K562 (cell line): ENCODE data around the gene FANCC. TPM values are rescaled to one million over a fixed set of nuclear protein-coding genes. Genes with fewer than 3 reads are reported as not detected.

Source experiments
- ATAC-seq: fragments of 200-7000 bp; cut with Tn5 transposase; 3 replicates; pipeline ENCODE4 v1.9.1; 2020; ENCODE audit warnings: moderate library complexity
- BruUV-seq: library from RNA; stranded (reverse); fragments of 400-500 nt; replicated peaks from 2 replicates; lab custom pipeline; 2021; lab: Mats Ljungman, UMichigan
- CTCF ChIA-PET: fragments of 300-600 bp; formaldehyde crosslinking; extraction: SDS; loops from one replicate; lab custom pipeline; 2021; ENCODE audit warnings: low intra/inter-chr PET ratio; lab: Yijun Ruan, JAX
- POLR2A ChIA-PET: fragments of 300-600, 350-650 bp; sonication (Branson Sonifier 250); formaldehyde crosslinking; extraction: SDS; loops from one replicate; lab custom pipeline; 2021; ENCODE audit warnings: antibody characterized with exemption, inconsistent platforms; lab: Yijun Ruan, JAX
- DNase-seq, 4 experiments: peaks; one replicate each; pipeline versions ENCODE4 v3.0.0 to v3.0.0-alpha.2; 2011 to 2018; ENCODE audit warnings: low spot score in 3 of 4, mixed read lengths in 3 of 4; ENCODE audit errors: extremely low read depth in 1 of 4
- FAIRE-seq: peaks from 2 replicates; lab custom pipeline; 2011; peaks lifted over from hg19 to GRCh38; lab: Jason Lieb, UNC
- H2AFZ ChIP-seq: 2 replicates; pipeline ENCODE4 v1.6.0; 2011; ENCODE audit warnings: low read depth, low read length, control low read depth, inconsistent platforms
- H3K27ac ChIP-seq: fragments of 200-600 bp; 3 replicates; pipeline ENCODE4 v1.8.0; 2011; ENCODE audit warnings: low read depth, mild to moderate bottlenecking, control low read depth, inconsistent platforms, low read length, moderate library complexity, mixed read lengths; ENCODE audit errors: extremely low read depth
- H3K27me3 ChIP-seq, 2 experiments: fragments of 300-600 bp in 1 of 2; 2 replicates in 1 of 2; 3 replicates in 1 of 2; pipeline versions ENCODE4 v1.6.0 to v1.8.0; 2011; ENCODE audit warnings: inconsistent platforms in 2 of 2, low read length in 2 of 2, mild to moderate bottlenecking in 1 of 2, mixed read lengths in 1 of 2, moderate library complexity in 1 of 2; ENCODE audit not compliant: control insufficient read depth in 2 of 2, insufficient read depth in 2 of 2
- H3K36me3 ChIP-seq: fragments of 300-600 bp; 3 replicates; pipeline ENCODE4 v1.8.0; 2011; ENCODE audit warnings: mild to moderate bottlenecking, low read length, inconsistent platforms; ENCODE audit not compliant: control insufficient read depth, insufficient read depth
- H3K4me1 ChIP-seq, 2 experiments: fragments of 200-600 bp in 1 of 2; replicated peaks in 1 of 2; 2 replicates in 1 of 2; 3 replicates in 1 of 2; pipeline versions ENCODE4 v1.5.1 to v1.8.0; 2011; ENCODE audit warnings: inconsistent platforms in 2 of 2, low read length in 2 of 2, mild to moderate bottlenecking in 1 of 2, mixed read lengths in 1 of 2, moderate library complexity in 1 of 2; ENCODE audit not compliant: control insufficient read depth in 2 of 2, insufficient read depth in 2 of 2
- H3K4me2 ChIP-seq: 2 replicates; pipeline ENCODE4 v1.6.1; 2011; ENCODE audit warnings: low read length, control low read depth, inconsistent platforms, mixed read lengths; ENCODE audit not compliant: insufficient read depth
- H3K4me3 ChIP-seq: fragments of 200-600 bp; sonication (generic), shearing (Covaris generic); 2 replicates; pipeline ENCODE4 v1.5.1; 2016; ENCODE audit warnings: control low read depth, inconsistent platforms
- H3K79me2 ChIP-seq: fragments of 200-600 bp; 3 replicates; pipeline ENCODE4 v1.8.0; 2011; ENCODE audit warnings: low read length, inconsistent platforms; ENCODE audit not compliant: control insufficient read depth, insufficient read depth
- H3K9ac ChIP-seq, 2 experiments: 2 replicates each; pipeline versions ENCODE4 v1.6.0 to v1.6.1; 2011; ENCODE audit warnings: low read depth in 2 of 2, low read length in 2 of 2, control low read depth in 1 of 2, inconsistent platforms in 1 of 2, mild to moderate bottlenecking in 1 of 2, mixed read lengths in 1 of 2; ENCODE audit not compliant: insufficient read depth in 1 of 2
- H3K9me1 ChIP-seq: one replicate; pipeline ENCODE4 v1.6.0; 2011; ENCODE audit warnings: inconsistent platforms, mild to moderate bottlenecking, low read length, moderate library complexity; ENCODE audit not compliant: control insufficient read depth, insufficient read depth
- H3K9me3 ChIP-seq: replicated peaks from 2 replicates; pipeline ENCODE4 v1.5.1; 2011; ENCODE audit warnings: low read depth, low read length, inconsistent platforms; ENCODE audit not compliant: control insufficient read depth, insufficient read depth
- H4K20me1 ChIP-seq: replicated peaks from 2 replicates; pipeline ENCODE4 v1.6.1; 2011; ENCODE audit warnings: low read length, inconsistent platforms, mixed read lengths; ENCODE audit not compliant: control insufficient read depth, insufficient read depth
- ATF4 ChIP-seq: fragments of 450-650 bp; formaldehyde crosslinking; IDR thresholded peaks from 2 replicates; pipeline ENCODE4 v1.4.0; 2022; ENCODE audit warnings: mild to moderate bottlenecking, moderate library complexity
- CBX1 ChIP-seq: sonication (generic); IDR thresholded peaks from 2 replicates; pipeline ENCODE4 v1.6.1; 2016; ENCODE audit warnings: antibody characterized with exemption, low read depth, mild to moderate bottlenecking
- CBX8 ChIP-seq: fragments of 200-600 bp; sonication (generic); IDR thresholded peaks from 2 replicates; pipeline ENCODE4 v1.6.1; 2012; ENCODE audit warnings: borderline replicate concordance, mixed run types, low read depth, mild to moderate bottlenecking, moderate library complexity, mixed read lengths, low read length, control low read depth, inconsistent platforms; ENCODE audit not compliant: poor library complexity, severe bottlenecking; ENCODE audit errors: extremely low read depth
- HMGXB4 ChIP-seq: sonication (generic); formaldehyde crosslinking; IDR thresholded peaks from 2 replicates; pipeline ENCODE4 v1.8.1; 2023; ENCODE audit warnings: mild to moderate bottlenecking, missing genetic modification reagents
- MYNN ChIP-seq, 2 experiments: sonication (generic); formaldehyde crosslinking in 1 of 2; IDR thresholded peaks; 2 replicates each; pipeline versions ENCODE4 v1.5.0 to v1.6.1; 2016 to 2020; ENCODE audit warnings: antibody characterized with exemption in 1 of 2, missing genetic modification reagents in 1 of 2
- POU5F1 ChIP-seq: fragments of 150-350 bp; IDR thresholded peaks from 2 replicates; pipeline ENCODE4 v1.6.1; 2014; ENCODE audit warnings: borderline replicate concordance, low read length, low read depth, mild to moderate bottlenecking; ENCODE audit not compliant: partially characterized antibody
- STAT5A ChIP-seq: IDR thresholded peaks from 2 replicates; pipeline ENCODE4 v1.6.1; 2012; ENCODE audit warnings: low read length, inconsistent platforms, borderline replicate concordance
- SUPT5H ChIP-seq: fragments of 450-650 bp; IDR thresholded peaks from 2 replicates; pipeline ENCODE4 v1.6.1; 2016
- THAP12 ChIP-seq: fragments of 250-450 bp; sonication (Bioruptor Pico); IDR thresholded peaks from 2 replicates; pipeline ENCODE4 v1.9.0; 2021; ENCODE audit warnings: mild to moderate bottlenecking, inconsistent platforms
- ZBTB9 ChIP-seq: fragments of 450-650 bp; formaldehyde crosslinking; IDR thresholded peaks from 2 replicates; pipeline ENCODE4 v1.4.0; 2020; ENCODE audit warnings: mild to moderate bottlenecking, moderate library complexity
- ZHX1 ChIP-seq: fragments of 150-350 bp; conservative IDR thresholded peaks from 2 replicates; pipeline ENCODE4 v1.6.1; 2014; ENCODE audit warnings: low read length
- ZNF174 ChIP-seq: fragments of 250-450 bp; sonication (Bioruptor Pico); IDR thresholded peaks from 2 replicates; pipeline ENCODE4 v1.4.0; 2020; ENCODE audit warnings: mild to moderate bottlenecking
- ZNF436 ChIP-seq: fragments of 250-450, 450-650 bp; sonication (Bioruptor Pico); formaldehyde crosslinking; IDR thresholded peaks from 2 replicates; pipeline ENCODE4 v1.7.0; 2020; ENCODE audit warnings: mild to moderate bottlenecking
- WGBS: fragments of 100-300 bp; shearing (Covaris generic); methylation state at CpG from one replicate; pipeline ENCODE4 v1.1.6; 2016; ENCODE audit warnings: low coverage, mixed read lengths; ENCODE audit not compliant: insufficient coverage; ENCODE audit errors: missing lambda C conversion rate; 5-methylcytosine and 5-hydroxymethylcytosine counted together
- in situ Hi-C: fragments of 300-500 bp; cut with MboI; formaldehyde crosslinking; loops from 4 replicates; pipeline ENCODE4 v1.15.0; 2018; ENCODE audit warnings: inconsistent platforms, mixed read lengths
- intact Hi-C: fragments of 100-400 bp; cut with micrococcal nuclease; formaldehyde crosslinking; loops from 2 replicates; pipeline ENCODE4 v1.14.2; 2022
- polyA plus RNA-seq, 8 experiments: library from polyadenylated mRNA; depleted of rRNA in 4 of 8; stranded (reverse) in 5 of 8; unstranded in 3 of 8; fragments of >200 nt; fragmentation: Nextera tagmentation in 2 of 8; fragmentation: Illumina TruSeq in 1 of 8; extraction: Ambion mirVana in 2 of 8; extraction: Trizol in 1 of 8; gene quantifications; 2 replicates each; pipeline versions ENCODE4 v1.2.1 to v1.2.3, GENCODE V29; 2011 to 2014; ENCODE audit warnings: inconsistent platforms in 1 of 8, missing spikeins in 1 of 8
- total RNA-seq, 7 experiments: library from RNA; depleted of rRNA in 6 of 7; stranded (reverse); fragments of >200 nt in 6 of 7; fragmentation: Illumina TruSeq in 2 of 7; extraction: Trizol in 2 of 7; gene quantifications; 2 replicates each; pipeline versions ENCODE4 v1.2.1 to v1.2.3, GENCODE V29; 2011 to 2021; ENCODE audit warnings: low replicate concordance in 1 of 7

Gene FANCC
- total and polyA plus RNA-seq, 9 of the 15 experiments (the other 6 are each of a cell fraction or from before 2014, with no cell fraction given): 4.6 to 18.4 (median 14.2) TPM

GRCh38 chr9:95078939-95079338 lies 238.6 kb downstream of the FANCC start:
- Histone ChIP-seq H3K36me3 (peaks cover 13% of the 10 kb centered on the region; the same call in 2 of the 3 replicates), H3K4me1 (peaks cover 0 to 10% of the 10 kb centered on the region in 2 experiments; a peak in 1 of 5 replicates), H3K4me3 (no peak overlapping the region), H3K27ac (no peak overlapping the region), H4K20me1 (no peaks in the 10 kb centered on the region), H3K79me2 (no peaks in the 10 kb centered on the region), H3K9me3 (no peaks in the 10 kb centered on the region), H3K4me2 (no peak overlapping the region), H3K9ac (no peak overlapping the region), H3K27me3 (no peaks in the 10 kb centered on the region), H3K9me1 (no peaks in the 10 kb centered on the region), H2AFZ (no peak overlapping the region)
- intact Hi-C loops (no loop called here), in situ Hi-C loops (no loop called here)
- ATAC-seq: no peak
- DNase-seq: no peak
- ChIA-PET CTCF (no interaction called here), POLR2A (interaction anchor here (0.6 kb wide), 2 partner anchors 63 to 156 kb away, joined by 3 to 4 read pairs; no protein-coding TSS in a partner anchor)
- WGBS: 51% methylated on average over 6 of the region's 6 CpGs
- FAIRE-seq: no peak
- BruUV-seq: no TSS peak
- TF ChIP-seq ZNF174 (CRISPR knock-in tag): no peak
- no peak for TF ChIP-seq CBX8
- no peak for TF ChIP-seq THAP12 (CRISPR knock-in tag)
- TF ChIP-seq MYNN (IDR thresholded peaks at IDR 0.05): no peak
- TF ChIP-seq MYNN (CRISPR knock-in tag; IDR thresholded peaks at IDR 0.05): no peak
- TF ChIP-seq SUPT5H: no peak
- no peak for TF ChIP-seq ZHX1
- TF ChIP-seq ZBTB9 (CRISPR knock-in tag): no peak
- TF ChIP-seq CBX1: no peak
- no peak for TF ChIP-seq STAT5A
- TF ChIP-seq HMGXB4: no peak
- TF ChIP-seq ZNF436: no peak
- no peak for TF ChIP-seq ATF4 (CRISPR knock-in tag)
- no peak for TF ChIP-seq POU5F1
